OCI-LY1 (cell line): ENCODE data around the gene LAMA3.

ENCODE experiments used
- H2AFZ ChIP-seq: fragments of 200-600 bp; sonication (generic), shearing (Covaris generic); 2 replicates; pipeline ENCODE4 v1.6.0; 2014; ENCODE audit warnings: antibody characterized with exemption, mild to moderate bottlenecking, low read length
- H3F3A ChIP-seq: fragments of 200-600 bp; sonication (generic), shearing (Covaris generic); 2 replicates; pipeline ENCODE4 v1.6.0; 2014; ENCODE audit warnings: mild to moderate bottlenecking, antibody characterized with exemption, low read length, moderate library complexity; ENCODE audit not compliant: insufficient read depth
- H3K27ac ChIP-seq: fragments of 200-600 bp; sonication (generic); 2 replicates; pipeline ENCODE4 v1.5.1; 2014; ENCODE audit warnings: low read length, mixed run types, mild to moderate bottlenecking, low read depth; ENCODE audit not compliant: poor library complexity, severe bottlenecking
- H3K27me3 ChIP-seq: fragments of 200-600 bp; sonication (generic); 2 replicates; pipeline ENCODE4 v1.6.0; 2014; ENCODE audit warnings: antibody characterized with exemption, mild to moderate bottlenecking, low read length, moderate library complexity; ENCODE audit not compliant: insufficient read depth
- H3K36me3 ChIP-seq: fragments of 200-600 bp; sonication (generic); 2 replicates; pipeline ENCODE4 v1.6.1; 2014; ENCODE audit warnings: mild to moderate bottlenecking, antibody characterized with exemption, low read length, moderate library complexity, mixed read lengths; ENCODE audit not compliant: insufficient read depth
- H3K4me1 ChIP-seq: fragments of 200-600 bp; sonication (generic); 2 replicates; pipeline ENCODE4 v1.5.1; 2014; ENCODE audit warnings: mild to moderate bottlenecking, low read length, moderate library complexity; ENCODE audit not compliant: insufficient read depth, severe bottlenecking
- H3K4me2 ChIP-seq: fragments of 200-600 bp; sonication (generic), shearing (Covaris generic); 2 replicates; pipeline ENCODE4 v1.6.1; 2014; ENCODE audit warnings: low read length
- H3K4me3 ChIP-seq: fragments of 200-600 bp; sonication (generic); 2 replicates; pipeline ENCODE4 v1.5.1; 2014; ENCODE audit warnings: low read length, low read depth, mild to moderate bottlenecking, mixed read lengths; ENCODE audit not compliant: poor library complexity, severe bottlenecking
- H3K79me2 ChIP-seq: fragments of 200-600 bp; shearing (Covaris generic); 2 replicates; pipeline ENCODE4 v1.6.1; 2016; ENCODE audit warnings: mixed run types, low read length, mixed read lengths; ENCODE audit not compliant: insufficient read depth
- H3K9ac ChIP-seq: fragments of 200-600 bp; sonication (generic), shearing (Covaris generic); 2 replicates; pipeline ENCODE4 v1.6.1; 2014; ENCODE audit warnings: mild to moderate bottlenecking, low read length, mixed read lengths
- H3K9me2 ChIP-seq: fragments of 200-600 bp; sonication (generic), shearing (Covaris generic); 2 replicates; pipeline ENCODE4 v1.6.1; 2014; ENCODE audit warnings: low read depth, mild to moderate bottlenecking, low read length, mixed read lengths
- H3K9me3 ChIP-seq: fragments of 200-600 bp; shearing (Covaris generic); 2 replicates; pipeline ENCODE4 v1.6.1; 2014; ENCODE audit warnings: low read length, mixed read lengths
- H4K20me1 ChIP-seq: fragments of 200-600 bp; sonication (generic), shearing (Covaris generic); 2 replicates; pipeline ENCODE4 v1.6.0; 2016; ENCODE audit warnings: mild to moderate bottlenecking, low read length; ENCODE audit not compliant: insufficient read depth
- CTCF ChIP-seq: fragments of 200-600 bp; sonication (generic), shearing (Covaris generic); IDR thresholded peaks from 2 replicates; pipeline ENCODE4 v1.5.1; 2017; ENCODE audit warnings: mild to moderate bottlenecking, antibody characterized with exemption, low read length, moderate library complexity, mixed read lengths
- EZH2 ChIP-seq: fragments of 200-600 bp; sonication (generic), shearing (Covaris generic); IDR thresholded peaks from 2 replicates; pipeline ENCODE4 v1.8.0; 2017; ENCODE audit warnings: borderline replicate concordance, mixed run types, mild to moderate bottlenecking, antibody characterized with exemption, low read length, moderate library complexity, mixed read lengths

The LAMA3 gene

GRCh38 chr18:23765931-23766330, 76.7 kb downstream of the LAMA3 start:
- Histone ChIP-seq H3K4me1 (no peaks in the 10 kb centered on the region), H2AFZ (no peak overlapping the region), H3K27ac (no peak overlapping the region), H3K27me3 (no peaks in the 10 kb centered on the region), H3K9ac (no peak overlapping the region), H3F3A (no peaks in the 10 kb centered on the region), H3K9me2 (no peaks in the 10 kb centered on the region), H3K4me2 (no peak overlapping the region), H4K20me1 (no peaks in the 10 kb centered on the region), H3K4me3 (no peak overlapping the region), H3K9me3 (no peaks in the 10 kb centered on the region), H3K79me2 (no peaks in the 10 kb centered on the region), H3K36me3 (no peaks in the 10 kb centered on the region)
- TF ChIP-seq EZH2 (no peak), CTCF (no peak)

GRCh38 chr18:23772327-23773024, 83.2 kb downstream of the LAMA3 start:
- Histone ChIP-seq H3K27ac (no peak overlapping the region), H3K9ac (no peak overlapping the region), H3K4me3 (no peak overlapping the region), H3K36me3 (no peaks in the 10 kb centered on the region), H3K9me3 (no peaks in the 10 kb centered on the region), H3K4me1 (no peaks in the 10 kb centered on the region), H3F3A (no peaks in the 10 kb centered on the region), H4K20me1 (no peaks in the 10 kb centered on the region), H3K9me2 (no peaks in the 10 kb centered on the region), H3K4me2 (no peak overlapping the region), H3K79me2 (no peaks in the 10 kb centered on the region), H2AFZ (no peak overlapping the region), H3K27me3 (no peaks in the 10 kb centered on the region; the same call in 1 of the 2 replicates)
- TF ChIP-seq EZH2 (no peak), CTCF (no peak)

- Histone ChIP-seq H3K9ac (no peak overlapping the region), H3K4me2 (no peak overlapping the region), H3K27me3 (no peaks in the 10 kb centered on the region; the same call in 1 of the 2 replicates), H3K9me2 (no peaks in the 10 kb centered on the region), H3K79me2 (no peaks in the 10 kb centered on the region), H4K20me1 (no peaks in the 10 kb centered on the region), H2AFZ (no peak overlapping the region), H3K4me3 (no peak overlapping the region), H3K27ac (no peak overlapping the region), H3F3A (no peaks in the 10 kb centered on the region), H3K36me3 (no peaks in the 10 kb centered on the region), H3K9me3 (no peaks in the 10 kb centered on the region), H3K4me1 (no peaks in the 10 kb centered on the region)
- TF ChIP-seq EZH2, result no peak
- no peak for TF ChIP-seq CTCF
Observed at GRCh38 chr18:23776306-23776705, 87.1 kb downstream of the LAMA3 start.
